Activated T-cell treated with anti-CD3 and anti-CD28 coated beads for 48 hours (primary cell): ENCODE data around the gene RP2.

ENCODE experiments used
- DNase-seq: peaks from one replicate; pipeline ENCODE4 v3.0.0-alpha.2; 2020; ENCODE audit warnings: low read depth

Gene RP2

DNA sequence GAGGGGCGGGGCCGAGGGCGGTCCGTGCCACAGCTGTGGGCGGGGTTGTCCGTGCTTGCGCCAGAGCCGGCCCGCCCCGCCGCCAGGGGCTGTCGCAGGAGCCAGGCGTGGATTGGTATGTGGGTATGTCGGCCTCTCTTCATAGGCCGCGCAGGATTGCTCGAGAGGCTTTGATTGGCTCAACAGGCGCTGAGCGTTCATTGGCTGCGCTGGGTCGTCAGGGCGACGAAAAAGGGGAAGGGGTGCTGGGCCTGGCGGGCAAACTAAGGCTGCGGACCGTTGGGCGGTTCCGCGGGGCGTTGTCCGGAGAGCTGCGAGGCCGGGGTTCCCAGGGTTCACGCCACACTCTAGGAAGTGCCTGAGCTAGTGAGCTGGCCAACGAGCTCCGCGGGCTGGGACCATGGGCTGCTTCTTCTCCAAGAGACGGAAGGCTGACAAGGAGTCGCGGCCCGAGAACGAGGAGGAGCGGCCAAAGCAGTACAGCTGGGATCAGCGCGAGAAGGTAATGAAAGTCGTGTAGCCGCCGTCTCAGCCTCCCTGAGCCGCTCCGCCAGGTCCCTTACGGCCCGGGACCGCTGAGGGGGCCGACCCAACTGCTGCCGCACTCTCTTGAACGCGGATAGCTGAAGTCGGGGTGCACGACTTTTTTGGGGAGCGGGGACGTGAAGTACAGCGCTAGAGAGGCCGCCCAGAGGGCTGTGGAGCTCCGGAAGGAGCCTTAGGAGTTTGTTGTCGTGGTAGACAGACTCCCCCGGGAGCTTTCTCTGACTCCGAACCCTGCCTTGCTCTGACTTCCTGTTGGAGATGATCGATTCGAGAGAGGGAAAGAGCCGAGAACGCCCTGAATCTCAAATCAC, at the start of gene RP2:
RP2 (plus strand) TSS at position 343 of the 857 bp plus-strand sequence; CDS start at position 401, 58 bp downstream.
- peak; percentile 84 for DNase-seq

DNA sequence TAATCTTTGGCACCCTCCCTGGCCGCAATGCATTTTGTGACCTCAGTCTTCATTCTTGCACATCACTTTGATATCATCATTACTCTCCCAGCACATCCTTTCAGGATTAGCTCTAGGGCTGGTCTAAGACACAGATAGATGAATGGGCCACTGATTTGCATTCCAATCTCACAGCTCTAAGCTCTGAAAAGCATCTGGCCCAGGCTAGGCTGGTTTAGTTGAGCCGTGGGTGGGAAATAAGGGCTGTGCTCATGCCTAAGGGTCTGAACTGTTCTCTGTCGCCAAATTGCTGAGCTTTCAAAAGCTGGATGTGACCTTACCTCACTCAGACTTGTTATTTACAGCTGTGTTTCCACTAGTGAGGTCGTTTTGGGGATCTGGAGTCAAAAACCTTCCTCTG, 47.9 kb upstream of the RP2 start:
- DNase-seq = no peak

DNA sequence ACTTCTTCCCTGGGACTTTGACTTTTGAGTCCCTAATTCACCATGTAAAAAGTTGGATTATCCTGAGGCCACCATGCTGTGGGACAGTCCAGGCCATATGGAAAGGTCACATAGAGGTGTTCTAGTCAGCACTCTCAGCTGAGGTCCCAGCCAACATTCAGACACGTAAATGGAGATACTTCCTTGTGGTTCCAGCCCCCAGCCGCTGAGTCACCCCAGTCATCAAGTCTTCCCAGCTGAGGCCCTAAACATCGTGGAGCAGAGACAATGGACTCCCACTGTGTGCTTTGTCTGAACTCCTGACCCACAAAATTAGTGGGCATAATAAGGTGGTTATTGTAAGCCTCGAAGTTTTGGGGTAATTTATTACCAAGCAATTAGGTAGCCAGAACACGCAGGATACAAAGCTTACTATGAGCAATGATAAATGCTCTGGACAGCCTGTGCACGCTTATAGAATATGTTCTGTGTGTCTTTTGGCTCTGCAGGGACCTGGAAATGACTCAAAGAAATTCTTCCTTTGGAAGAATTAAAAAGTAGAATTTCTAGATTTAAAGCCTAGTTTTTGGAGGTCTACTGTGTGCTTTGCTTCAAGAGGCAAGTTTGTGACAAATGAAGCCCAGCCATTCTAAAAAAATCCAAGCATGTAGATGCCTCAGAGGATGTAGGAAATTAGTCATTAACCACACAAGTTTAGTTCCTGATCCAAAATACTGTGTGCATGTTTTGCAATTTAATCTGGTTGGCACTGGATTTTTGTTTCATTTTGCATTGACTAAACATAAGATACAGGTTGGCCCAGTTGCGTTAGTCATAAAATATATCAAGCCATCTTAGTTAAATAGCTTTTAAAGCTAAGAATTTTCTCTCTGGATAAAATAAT, 44.7 kb upstream of the RP2 start:
- DNase-seq = peak; percentile 2

DNA sequence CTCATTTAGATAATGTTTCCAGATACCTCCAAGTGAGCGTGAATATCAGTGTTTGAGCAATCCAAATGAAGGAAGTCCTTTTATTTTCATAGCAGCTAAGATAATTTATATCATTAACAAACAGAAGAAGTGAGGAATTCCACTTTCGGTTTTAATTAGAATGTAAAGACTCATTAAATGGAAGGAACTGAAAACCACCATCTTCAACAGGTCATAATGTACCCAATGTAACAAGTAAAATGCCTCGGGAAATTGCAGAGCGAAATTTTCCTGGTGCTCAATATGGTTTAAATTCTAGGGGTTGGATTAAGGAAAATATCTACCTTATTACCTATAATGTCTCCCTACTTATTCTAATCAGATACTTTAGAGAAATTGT, 44.0 kb upstream of the RP2 start:
- DNase-seq = no peak

DNA sequence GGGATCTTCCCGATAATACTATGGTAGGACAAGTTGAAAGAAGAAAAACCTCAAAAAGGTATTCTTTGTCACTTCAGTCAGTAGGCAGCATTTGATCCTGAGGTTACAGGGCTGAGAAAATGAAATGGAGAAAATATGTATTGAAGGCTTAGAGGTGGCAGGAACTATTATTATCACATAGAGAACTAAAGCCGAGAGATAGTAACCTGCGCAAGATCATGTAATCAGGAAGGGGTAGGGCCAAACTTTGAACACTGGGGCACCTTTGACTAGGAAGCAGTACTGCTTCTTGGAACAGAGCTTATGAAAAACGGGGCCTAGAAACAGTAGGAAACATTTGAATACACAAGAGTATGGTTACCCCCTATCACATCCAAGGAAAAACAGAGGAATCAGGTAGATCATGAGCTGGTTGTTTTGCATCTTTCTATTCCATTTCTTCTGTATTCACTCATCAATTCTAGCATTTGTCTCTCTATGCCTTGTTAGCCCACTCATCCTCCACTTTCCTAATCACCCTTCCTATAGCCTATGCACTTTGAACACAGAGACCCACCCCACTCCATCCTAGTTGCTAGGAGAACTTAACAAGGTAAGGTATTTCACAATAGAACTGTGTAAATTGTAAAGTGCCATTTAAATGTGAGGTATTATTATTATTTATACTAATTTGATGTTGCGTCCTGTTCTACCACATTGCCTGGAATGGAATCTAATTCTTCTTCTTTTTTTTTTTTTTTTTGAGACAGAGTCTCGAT, 43.3 kb upstream of the RP2 start:
- no peak for DNase-seq

DNA sequence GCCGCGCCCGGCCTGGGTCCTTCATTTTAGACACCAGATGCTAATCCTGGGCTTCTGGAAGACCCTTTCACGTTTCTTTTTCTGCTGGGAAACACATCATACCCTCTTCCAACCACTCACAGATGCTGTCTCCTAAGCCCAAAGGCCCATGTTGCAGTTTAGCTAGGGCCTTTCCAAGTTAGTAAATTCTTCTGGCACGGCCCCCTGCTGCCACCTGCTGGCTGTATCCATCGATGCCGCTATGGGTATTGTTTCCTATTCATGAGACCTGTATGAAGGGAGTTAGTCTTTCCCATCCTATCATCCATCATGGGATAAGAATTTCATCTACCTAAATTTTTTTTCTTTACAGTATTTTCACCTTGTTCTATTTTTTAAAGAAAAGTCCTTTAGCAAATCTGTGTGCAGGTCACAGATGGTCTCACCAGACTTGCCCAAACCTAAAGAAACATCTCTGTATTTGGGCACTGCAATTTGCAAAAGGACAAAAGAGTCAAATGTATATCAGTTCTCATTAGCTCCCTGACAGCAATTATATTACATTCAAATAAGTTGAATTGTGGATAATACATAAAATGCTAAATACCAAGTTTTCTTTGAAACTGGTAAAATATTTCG, 40.2 kb upstream of the RP2 start:
- DNase-seq = peak; percentile 56

DNA sequence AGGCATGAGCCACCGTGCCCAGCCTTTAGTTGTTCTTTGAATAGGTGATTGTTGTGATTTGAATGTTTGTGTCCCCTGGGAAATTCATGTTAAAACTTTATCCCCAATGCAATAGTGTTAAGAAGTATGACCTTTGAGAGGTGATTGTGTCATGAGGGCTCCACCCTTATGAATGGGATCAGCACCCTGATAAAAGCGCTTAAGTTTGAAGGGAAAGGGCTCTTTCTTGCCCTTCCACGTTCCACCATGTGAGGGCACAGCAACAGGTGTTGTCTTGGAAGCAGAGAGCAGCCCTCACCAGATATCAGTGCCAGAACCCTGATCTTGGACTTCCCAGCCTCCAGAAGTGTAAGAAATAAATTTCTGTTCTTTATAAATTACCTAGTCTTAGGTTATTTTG, 33.7 kb upstream of the RP2 start:
- no peak for DNase-seq

DNA sequence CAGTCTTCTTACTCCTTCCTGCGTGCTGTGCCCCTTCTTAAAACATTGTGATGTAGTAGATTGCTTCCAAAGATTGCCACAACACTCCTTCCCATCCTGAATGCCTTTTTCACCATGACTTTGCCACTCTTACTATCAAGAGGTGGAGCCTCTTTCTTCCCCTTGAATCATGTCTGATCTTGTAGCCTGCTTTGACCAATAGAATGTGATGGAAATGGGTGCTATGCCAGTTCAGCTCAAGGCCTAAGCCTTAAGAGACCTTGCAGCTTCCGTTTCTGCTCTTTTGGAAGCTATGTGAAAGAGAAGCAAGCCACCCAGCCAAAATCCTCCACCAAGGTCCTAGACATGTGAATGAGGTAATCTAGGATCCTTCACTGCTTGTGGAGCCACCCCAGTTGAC, 31.6 kb upstream of the RP2 start:
- DNase-seq = no peak

DNA sequence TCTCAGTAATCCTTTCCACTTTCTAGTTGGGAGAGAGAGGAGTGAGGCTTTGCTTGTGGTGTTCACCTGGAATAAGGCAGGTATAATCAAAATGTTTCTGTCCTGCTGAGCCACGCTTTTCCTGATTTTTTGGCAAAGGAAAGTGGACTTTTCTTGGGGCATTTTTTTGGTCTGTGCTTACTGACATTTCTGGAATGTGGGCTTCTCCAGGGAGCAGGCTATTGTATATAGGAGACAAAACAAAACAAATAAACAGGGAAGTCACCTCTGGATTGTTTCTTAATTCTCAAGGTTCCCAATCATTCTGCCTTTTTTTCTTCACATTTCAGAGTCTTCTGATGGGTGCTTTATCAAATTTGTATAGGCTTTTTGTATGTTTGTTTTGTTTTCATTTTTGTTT, 25.7 kb upstream of the RP2 start:
- no peak for DNase-seq

DNA sequence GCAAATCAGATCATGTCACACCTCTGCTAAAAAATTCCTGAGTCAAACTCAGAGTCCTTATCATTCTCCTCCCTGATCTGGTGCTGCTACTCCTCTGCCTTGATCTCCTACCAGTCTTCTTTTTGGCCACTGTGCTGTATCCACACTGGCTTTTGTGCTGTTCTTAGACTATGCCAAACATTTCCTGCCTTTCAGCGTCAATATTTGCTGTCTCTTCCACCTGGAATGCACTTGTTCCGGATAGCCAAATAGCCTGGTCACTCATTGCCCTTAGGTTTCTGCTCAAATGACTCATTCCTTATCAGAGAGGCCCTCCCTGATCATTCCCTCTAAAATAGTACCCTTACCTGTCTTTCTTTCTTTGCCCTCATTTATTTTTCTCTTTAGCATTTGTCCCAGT, 24.4 kb upstream of the RP2 start:
- no peak for DNase-seq

DNA sequence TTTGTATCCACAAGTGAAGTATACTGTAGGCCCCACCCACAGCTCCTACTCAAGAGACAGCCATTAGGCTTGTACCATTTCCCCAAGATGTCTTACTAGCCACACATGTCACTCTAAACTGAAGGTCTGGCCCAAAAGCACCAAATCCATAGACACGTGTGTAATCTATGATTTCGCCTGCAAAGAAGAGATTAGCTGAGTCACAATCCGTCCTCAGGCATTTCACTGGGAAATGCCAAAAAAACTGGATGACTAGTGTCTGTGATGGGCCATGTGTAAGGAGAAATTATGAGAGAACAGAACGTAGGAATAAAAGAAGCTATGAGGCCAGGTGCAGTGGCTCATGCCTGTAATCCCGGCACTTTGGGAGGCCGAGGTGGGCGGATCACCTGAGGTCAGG, 21.9 kb upstream of the RP2 start:
- no peak for DNase-seq

DNA sequence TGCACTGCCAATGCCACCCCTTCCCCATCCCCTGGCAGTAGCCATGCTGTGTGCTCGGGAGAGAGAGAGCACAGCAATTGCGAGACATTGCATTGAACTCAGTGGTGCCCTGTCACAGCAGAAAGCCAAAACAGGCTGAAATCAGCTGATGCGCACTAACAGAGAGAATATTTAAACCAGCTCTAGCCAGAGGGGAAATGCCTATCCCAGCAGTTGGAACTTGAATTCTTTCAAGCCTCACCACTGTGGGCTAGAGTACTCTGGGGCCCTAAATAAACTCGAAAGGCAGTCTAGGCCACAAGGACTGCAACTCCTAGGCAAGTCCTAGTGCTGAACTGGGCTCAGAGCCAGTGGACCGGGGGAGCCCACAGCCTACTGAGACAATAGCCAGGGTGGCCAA, 17.7 kb upstream of the RP2 start:
- no peak for DNase-seq

DNA sequence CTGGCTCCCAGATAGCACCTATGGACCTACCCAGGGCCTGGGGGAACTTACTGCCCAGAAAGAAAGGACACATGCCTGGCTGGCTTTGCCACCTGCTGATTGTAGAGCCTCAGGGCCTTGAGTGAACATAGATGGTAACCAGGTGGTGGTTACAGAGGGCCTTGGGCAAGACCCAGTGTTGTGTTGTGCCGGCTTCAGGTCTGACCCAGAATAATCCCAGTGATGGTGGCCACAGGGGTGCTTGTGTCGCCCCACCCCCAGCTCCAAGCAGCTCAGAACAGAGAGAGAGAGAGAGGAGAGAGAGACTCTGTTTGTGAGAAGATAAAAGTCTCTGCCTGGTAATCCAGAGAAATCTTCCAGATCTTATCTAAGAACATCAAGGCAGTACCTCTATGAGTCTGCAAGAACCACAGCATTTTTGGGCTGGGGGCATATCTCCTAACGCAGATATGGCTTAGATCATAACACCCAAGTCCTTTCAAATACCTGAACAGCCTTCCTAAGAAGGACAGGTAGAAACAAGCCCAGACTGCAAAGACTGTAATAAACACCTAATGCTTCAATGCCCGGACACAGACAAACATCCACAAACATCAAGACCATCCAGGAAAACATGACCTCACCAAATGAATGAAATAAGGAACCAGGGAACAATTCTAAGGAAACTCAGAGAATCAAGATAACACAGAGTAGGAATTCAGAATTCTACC, 16.3 kb upstream of the RP2 start:
- no peak for DNase-seq

DNA sequence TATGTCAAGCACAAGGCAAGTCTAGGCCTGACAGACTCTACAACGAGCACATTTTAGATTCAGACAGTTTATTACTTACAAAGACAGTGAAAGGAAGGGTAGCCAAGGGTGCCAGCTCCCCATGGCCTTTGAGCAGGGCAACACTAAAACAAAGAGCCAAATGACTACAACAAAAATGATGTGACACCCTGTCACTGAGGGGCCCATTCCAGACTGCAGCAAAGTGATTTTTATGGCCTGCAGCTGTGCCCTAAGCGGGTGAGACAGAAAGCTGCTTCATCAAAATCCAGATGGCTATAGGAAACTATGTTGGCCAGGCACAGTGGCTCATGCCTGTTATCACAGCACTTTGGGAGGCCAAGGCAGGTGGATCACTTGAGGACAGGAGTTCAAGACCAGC, 13.4 kb upstream of the RP2 start:
- no peak for DNase-seq

DNA sequence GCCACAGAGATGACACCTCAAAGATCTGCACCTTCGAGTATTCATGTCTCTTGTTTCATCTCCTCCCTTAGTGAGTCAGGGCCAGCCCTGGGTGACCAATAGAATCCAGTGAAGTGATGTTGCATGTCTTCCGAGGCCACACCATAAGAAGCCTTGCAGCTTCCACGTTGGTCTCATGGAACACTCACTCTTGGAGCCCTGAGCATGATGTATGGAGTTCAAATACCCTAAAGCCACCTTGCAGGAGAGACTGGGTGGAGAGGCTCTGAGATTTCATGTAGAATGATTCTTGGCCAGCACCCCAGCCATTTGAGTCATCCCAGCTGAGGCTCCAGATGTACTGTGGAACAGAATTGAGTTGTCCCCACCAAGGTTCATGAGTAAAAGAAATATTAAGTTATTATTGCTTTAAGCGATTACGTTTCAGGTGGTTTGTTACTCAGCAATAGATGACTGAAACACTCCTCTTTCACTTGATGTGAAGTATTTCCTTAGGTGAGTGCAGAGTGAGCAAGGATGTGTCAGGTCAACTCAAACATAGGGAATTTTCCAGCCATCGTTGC, 5.0 kb upstream of the RP2 start:
- no peak for DNase-seq

DNA sequence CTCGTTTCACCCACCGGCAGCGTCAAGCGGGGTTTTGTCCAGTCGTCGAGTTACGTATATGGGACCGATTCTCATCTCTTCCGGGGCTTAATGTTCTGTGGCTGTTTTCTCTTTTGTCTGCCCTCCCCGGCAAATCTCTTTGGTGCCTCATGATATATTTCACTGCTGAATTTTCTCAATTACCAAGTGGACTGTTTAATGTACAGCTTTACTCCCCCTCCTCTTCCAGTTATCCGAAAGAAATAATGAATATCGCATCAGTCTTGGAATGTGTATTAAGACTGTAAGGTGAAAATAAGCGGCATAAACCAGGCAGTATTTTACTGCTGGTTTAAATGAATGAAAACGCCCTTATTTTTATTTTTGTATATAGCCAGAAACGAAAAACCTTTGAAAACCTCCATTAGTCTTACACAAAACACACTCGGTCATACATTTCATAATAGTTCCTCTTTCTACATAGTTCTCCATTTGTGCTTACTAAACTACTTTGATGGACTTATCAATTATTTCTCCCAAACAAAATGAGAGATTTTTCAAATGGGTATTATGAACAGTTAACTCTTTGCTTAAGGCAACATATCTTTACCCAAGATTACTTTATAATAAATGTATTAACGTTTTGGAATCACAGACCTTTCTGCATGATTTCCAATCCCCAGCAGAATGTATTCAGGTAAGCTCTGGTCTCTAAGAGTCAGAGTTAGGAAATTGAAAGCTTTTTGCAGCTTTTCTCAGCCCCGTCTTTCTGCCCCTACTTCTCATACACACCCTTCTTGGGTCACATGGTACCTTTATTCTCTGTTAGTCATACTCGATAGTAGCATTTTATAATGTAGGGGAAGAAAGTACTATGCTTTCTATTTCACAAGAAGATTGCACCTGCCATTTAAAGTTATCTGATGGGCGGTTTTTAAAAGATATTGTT, 979 bp downstream of the RP2 start:
- no peak for DNase-seq

DNA sequence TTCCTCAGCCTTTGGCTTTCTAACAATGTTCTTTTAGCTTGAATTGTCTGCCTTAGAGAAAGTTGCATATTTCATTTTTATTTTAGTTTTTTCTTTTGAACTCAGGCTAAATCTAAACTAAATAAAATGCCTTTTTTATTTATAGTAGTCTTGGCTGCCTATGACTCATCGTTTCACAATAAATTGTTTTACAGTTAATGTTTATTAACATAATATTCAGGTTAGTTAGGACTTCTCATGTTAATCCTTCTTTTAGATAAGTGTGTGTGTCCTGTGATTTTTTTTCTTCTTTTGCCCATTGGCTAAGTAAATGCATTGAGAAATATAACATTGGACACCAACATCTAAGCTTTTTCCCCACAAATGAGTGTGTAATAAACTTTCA, 1.6 kb downstream of the RP2 start:
- DNase-seq = no peak

DNA sequence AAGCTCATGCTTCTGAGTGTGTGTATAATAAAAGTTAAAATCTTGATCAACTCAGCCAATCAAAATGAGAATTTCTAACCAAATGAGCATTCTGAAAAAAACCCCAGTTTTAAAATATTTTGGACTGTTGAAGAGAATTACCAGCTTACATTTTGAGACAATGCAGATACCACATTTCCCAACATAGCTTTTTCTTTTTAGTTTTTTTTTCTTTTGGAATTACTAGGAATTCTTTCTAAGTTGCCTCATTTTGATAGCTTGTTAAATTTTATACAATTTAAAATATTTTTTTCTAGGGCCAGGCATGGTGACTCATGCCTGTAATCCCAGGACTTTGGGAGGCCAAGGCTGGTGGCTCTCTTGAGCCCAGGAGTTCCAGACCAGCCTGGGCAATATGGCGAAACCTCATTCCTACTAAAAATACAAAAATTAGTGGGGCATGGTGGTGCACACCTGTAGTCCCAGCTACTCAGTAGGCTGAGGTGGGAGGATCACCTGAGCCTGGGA, 2.2 kb downstream of the RP2 start:
- DNase-seq = no peak

DNA sequence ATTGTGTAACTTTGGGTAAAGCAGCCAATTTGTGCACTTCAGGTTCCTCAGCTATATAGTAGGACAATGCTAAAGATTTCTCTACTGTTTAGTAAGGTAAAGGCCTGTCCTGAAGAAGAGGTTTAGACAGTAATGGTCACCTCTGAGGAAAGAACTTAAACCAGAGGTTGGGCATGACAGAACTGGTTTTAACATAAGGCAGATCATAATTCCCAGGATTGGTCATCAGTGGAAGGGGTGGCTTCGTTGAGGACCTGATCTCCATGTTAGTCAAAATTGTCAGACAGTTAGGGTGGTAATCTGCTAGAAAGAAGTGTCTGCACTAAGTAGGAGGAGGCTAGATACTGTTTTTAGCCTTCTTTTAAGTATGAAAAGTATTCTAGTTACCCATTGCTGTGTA, 4.1 kb downstream of the RP2 start:
- no peak for DNase-seq

DNA sequence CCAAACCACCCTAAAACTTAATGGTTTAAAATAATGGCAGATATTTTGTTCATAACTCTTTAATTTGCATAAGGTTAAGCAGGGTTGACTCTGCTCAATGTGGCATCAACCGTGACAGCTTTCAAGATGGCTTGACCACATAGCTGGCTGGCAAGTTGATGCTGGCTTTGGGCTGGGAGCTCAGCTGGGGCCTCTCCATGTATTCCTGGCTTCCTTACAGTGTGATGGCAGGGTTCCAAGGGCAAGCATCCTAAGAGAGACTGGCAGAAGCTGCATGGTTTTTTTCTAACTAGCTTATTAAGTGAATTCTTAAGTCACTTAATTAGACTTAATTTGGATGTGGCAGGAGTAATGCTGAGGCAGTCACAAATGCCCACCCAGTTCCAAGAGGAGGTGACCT, 4.5 kb downstream of the RP2 start:
- DNase-seq = no peak
